GM12878 (cell line): Measurements from ENCODE around the gene HMGCS1.

Experiments used
- EP300 ChIP-seq, 2 experiments: fragments of 150-350 bp in 1 of 2; IDR thresholded peaks; 2 replicates each; pipeline ENCODE4 v1.6.1; 2011 to 2012; ENCODE audit warnings: low read depth in 2 of 2, low read length in 2 of 2, borderline replicate concordance in 1 of 2, improper control_type of control experiment in 1 of 2, inconsistent platforms in 1 of 2; ENCODE audit not compliant: control insufficient read depth in 1 of 2
- EZH2 ChIP-seq: IDR thresholded peaks from 2 replicates; pipeline ENCODE4 v1.6.1; 2012; ENCODE audit warnings: low read depth, mild to moderate bottlenecking, control low read depth, inconsistent platforms, low read length, borderline replicate concordance; ENCODE audit not compliant: control insufficient read depth
- JUNB ChIP-seq: IDR thresholded peaks from 2 replicates; pipeline ENCODE4 v1.6.1; 2016; ENCODE audit warnings: antibody characterized with exemption, mild to moderate bottlenecking
- MYC ChIP-seq: IDR thresholded peaks from 2 replicates; pipeline ENCODE4 v1.6.1; 2011; ENCODE audit warnings: mild to moderate bottlenecking, low read length, moderate library complexity, inconsistent platforms; ENCODE audit not compliant: insufficient read depth, insufficient replicate concordance, insufficient read length, severe bottlenecking
- NR2C2 ChIP-seq: IDR thresholded peaks from 2 replicates; pipeline ENCODE4 v1.6.1; 2011; ENCODE audit warnings: borderline replicate concordance, low read depth; ENCODE audit not compliant: control insufficient read depth, insufficient read length
- TF ChIP-seq, protein P1 (sequence below), 3 experiments: IDR thresholded peaks in 2 of 3; conservative IDR thresholded peaks in 1 of 3; 2 replicates each; pipeline ENCODE4 v1.5.1; 2011; ENCODE audit warnings: low read depth in 3 of 3, low read length in 3 of 3, mild to moderate bottlenecking in 3 of 3, control low read depth in 2 of 3, moderate library complexity in 2 of 3, inconsistent platforms in 1 of 3, mixed read lengths in 1 of 3; ENCODE audit not compliant: control insufficient read depth in 2 of 3, insufficient read depth in 1 of 3; ENCODE audit errors: extremely low read depth in 1 of 3
- TF ChIP-seq, protein P2 (sequence below): IDR thresholded peaks from 2 replicates; pipeline ENCODE4 v1.6.1; 2012; ENCODE audit warnings: low read depth, low read length, improper control_type of control experiment
- TF ChIP-seq, protein P3 (sequence below): fragments of 450-650 bp; formaldehyde crosslinking; IDR thresholded peaks from 2 replicates; pipeline ENCODE4 v1.4.0; 2020; ENCODE audit warnings: mild to moderate bottlenecking, moderate library complexity

DNA sequence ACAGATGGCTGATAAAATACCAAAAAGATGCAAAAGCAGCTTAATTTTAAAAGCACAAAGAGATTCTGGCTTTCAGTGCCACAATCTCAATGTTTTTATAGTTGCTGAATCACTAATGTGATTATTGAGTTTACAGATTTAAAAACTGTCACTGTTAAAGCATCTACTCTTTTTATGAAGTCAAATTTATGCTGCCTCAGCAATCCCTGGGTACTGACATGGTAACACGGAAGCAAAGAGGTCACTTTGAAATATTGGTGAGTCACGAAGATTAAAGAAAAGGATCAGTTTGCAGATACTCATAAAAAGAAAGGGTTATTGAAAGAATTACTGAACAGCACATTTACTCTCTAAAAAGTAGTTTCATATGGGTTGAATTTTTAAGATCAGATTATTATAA lies 39.7 kb upstream of the HMGCS1 start:
- TF ChIP-seq, protein P1, sequence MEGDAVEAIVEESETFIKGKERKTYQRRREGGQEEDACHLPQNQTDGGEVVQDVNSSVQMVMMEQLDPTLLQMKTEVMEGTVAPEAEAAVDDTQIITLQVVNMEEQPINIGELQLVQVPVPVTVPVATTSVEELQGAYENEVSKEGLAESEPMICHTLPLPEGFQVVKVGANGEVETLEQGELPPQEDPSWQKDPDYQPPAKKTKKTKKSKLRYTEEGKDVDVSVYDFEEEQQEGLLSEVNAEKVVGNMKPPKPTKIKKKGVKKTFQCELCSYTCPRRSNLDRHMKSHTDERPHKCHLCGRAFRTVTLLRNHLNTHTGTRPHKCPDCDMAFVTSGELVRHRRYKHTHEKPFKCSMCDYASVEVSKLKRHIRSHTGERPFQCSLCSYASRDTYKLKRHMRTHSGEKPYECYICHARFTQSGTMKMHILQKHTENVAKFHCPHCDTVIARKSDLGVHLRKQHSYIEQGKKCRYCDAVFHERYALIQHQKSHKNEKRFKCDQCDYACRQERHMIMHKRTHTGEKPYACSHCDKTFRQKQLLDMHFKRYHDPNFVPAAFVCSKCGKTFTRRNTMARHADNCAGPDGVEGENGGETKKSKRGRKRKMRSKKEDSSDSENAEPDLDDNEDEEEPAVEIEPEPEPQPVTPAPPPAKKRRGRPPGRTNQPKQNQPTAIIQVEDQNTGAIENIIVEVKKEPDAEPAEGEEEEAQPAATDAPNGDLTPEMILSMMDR (IDR thresholded peaks at IDR 0.05 in 2 of 3, conservative IDR thresholded peaks at IDR 0.05 in 1 of 3; ENCODE audit: control insufficient read depth in 2 of 3, extremely low read depth in 1 of 3, insufficient read depth in 1 of 3, low read depth in 3 of 3, low read length in 3 of 3) = no peak
- TF ChIP-seq JUNB (no peak), EZH2 (no peak), EP300 (IDR thresholded peaks at IDR 0.05; ENCODE audit: borderline replicate concordance in 1 of 2, control insufficient read depth in 1 of 2, low read depth in 2 of 2, low read length in 2 of 2) (no peak), MYC (no peak), NR2C2 (no peak)
- TF ChIP-seq, protein P2, sequence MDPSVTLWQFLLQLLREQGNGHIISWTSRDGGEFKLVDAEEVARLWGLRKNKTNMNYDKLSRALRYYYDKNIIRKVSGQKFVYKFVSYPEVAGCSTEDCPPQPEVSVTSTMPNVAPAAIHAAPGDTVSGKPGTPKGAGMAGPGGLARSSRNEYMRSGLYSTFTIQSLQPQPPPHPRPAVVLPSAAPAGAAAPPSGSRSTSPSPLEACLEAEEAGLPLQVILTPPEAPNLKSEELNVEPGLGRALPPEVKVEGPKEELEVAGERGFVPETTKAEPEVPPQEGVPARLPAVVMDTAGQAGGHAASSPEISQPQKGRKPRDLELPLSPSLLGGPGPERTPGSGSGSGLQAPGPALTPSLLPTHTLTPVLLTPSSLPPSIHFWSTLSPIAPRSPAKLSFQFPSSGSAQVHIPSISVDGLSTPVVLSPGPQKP = no peak
- TF ChIP-seq, protein P3, sequence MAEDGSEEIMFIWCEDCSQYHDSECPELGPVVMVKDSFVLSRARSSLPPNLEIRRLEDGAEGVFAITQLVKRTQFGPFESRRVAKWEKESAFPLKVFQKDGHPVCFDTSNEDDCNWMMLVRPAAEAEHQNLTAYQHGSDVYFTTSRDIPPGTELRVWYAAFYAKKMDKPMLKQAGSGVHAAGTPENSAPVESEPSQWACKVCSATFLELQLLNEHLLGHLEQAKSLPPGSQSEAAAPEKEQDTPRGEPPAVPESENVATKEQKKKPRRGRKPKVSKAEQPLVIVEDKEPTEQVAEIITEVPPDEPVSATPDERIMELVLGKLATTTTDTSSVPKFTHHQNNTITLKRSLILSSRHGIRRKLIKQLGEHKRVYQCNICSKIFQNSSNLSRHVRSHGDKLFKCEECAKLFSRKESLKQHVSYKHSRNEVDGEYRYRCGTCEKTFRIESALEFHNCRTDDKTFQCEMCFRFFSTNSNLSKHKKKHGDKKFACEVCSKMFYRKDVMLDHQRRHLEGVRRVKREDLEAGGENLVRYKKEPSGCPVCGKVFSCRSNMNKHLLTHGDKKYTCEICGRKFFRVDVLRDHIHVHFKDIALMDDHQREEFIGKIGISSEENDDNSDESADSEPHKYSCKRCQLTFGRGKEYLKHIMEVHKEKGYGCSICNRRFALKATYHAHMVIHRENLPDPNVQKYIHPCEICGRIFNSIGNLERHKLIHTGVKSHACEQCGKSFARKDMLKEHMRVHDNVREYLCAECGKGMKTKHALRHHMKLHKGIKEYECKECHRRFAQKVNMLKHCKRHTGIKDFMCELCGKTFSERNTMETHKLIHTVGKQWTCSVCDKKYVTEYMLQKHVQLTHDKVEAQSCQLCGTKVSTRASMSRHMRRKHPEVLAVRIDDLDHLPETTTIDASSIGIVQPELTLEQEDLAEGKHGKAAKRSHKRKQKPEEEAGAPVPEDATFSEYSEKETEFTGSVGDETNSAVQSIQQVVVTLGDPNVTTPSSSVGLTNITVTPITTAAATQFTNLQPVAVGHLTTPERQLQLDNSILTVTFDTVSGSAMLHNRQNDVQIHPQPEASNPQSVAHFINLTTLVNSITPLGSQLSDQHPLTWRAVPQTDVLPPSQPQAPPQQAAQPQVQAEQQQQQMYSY = no peak
